Natural killer cell (primary cell): ENCODE data around the gene CDC20. TPM values are rescaled to one million over a fixed set of nuclear protein-coding genes. Genes with fewer than 3 reads are reported as not detected.

Experiments used
- ATAC-seq, 3 donors: fragments of 150-1000 bp in 2 of 3; fragments of 200-7000 bp in 1 of 3; cut with Tn5 transposase; 1 replicate in 1 of 3; 2 replicates in 2 of 3; pipeline ENCODE4 v1.10.0; 2021; ENCODE audit warnings: mild to moderate bottlenecking in 2 of 3, moderate library complexity in 2 of 3
- DNase-seq, 2 donors: peaks; one replicate each; pipeline versions ENCODE4 v3.0.0 to v3.0.0-alpha.2; 2013 to 2021; ENCODE audit warnings: mixed read lengths in 1 of 2
- H3K27ac ChIP-seq: one replicate; pipeline ENCODE4 v1.5.1; 2013; ENCODE audit warnings: mild to moderate bottlenecking, low read length
- H3K27me3 ChIP-seq: one replicate; pipeline ENCODE4 v1.6.1; 2013; ENCODE audit warnings: low read length; ENCODE audit not compliant: control insufficient read depth, insufficient read depth
- H3K36me3 ChIP-seq: one replicate; pipeline ENCODE4 v1.6.1; 2013; ENCODE audit warnings: low read length; ENCODE audit not compliant: control insufficient read depth, insufficient read depth
- H3K4me1 ChIP-seq: one replicate; pipeline ENCODE4 v1.6.1; 2013; ENCODE audit warnings: low read length; ENCODE audit not compliant: control insufficient read depth, insufficient read depth
- H3K4me3 ChIP-seq: one replicate; pipeline ENCODE4 v1.5.1; 2013; ENCODE audit warnings: low read length
- H3K9me3 ChIP-seq: one replicate; pipeline ENCODE4 v1.6.1; 2013; ENCODE audit warnings: low read length; ENCODE audit not compliant: control insufficient read depth, insufficient read depth
- H3K27ac Mint-ChIP-seq, 2 donors: one replicate each; pipeline ENCODE4 v1.8.0; 2022; ENCODE audit warnings: mild to moderate bottlenecking in 2 of 2, mixed read lengths in 2 of 2, moderate library complexity in 1 of 2
- H3K27me3 Mint-ChIP-seq, 2 donors: one replicate each; pipeline ENCODE4 v1.8.0; 2022; ENCODE audit warnings: low read depth in 2 of 2, mixed read lengths in 2 of 2
- H3K36me3 Mint-ChIP-seq: one replicate; pipeline ENCODE4 v1.8.0; 2022; ENCODE audit warnings: mixed read lengths
- H3K4me1 Mint-ChIP-seq, 2 donors: one replicate each; pipeline ENCODE4 v1.8.0; 2022; ENCODE audit warnings: mixed read lengths in 2 of 2
- H3K4me3 Mint-ChIP-seq: one replicate; pipeline ENCODE4 v1.8.0; 2022; ENCODE audit warnings: mild to moderate bottlenecking, moderate library complexity, mixed read lengths
- H3K9me3 Mint-ChIP-seq, 2 donors: one replicate each; pipeline ENCODE4 v1.8.0; 2022; ENCODE audit warnings: mixed read lengths in 2 of 2
- WGBS: methylation state at CpG from one replicate; pipeline ENCODE4 v1.1.7; 2013; ENCODE audit warnings: missing lambda C conversion rate; ENCODE audit not compliant: insufficient coverage; 5-methylcytosine and 5-hydroxymethylcytosine counted together
- intact Hi-C: fragments of 100-400 bp; cut with micrococcal nuclease; formaldehyde crosslinking; loops from one replicate; pipeline ENCODE4 v1.14.2; 2022
- total RNA-seq, 4 donors: library from RNA; stranded (reverse); fragments of 120-200 nt in 1 of 4; gene quantifications; one replicate each; pipeline versions ENCODE4 v1.2.3 to v1.2.4, GENCODE V29; 2013 to 2022
- TF ChIP-seq, protein P1 (sequence below): fragments of 200-600 bp; IDR thresholded peaks from one replicate; pipeline ENCODE4 v1.8.0; 2022; ENCODE audit warnings: antibody characterized with exemption

Gene CDC20
- total RNA-seq, 3 donors from 2014 or later (not counting 1 experiment from before 2014, with no cell fraction given): 0.50 to 2.4 (median 0.96) TPM

DNA sequence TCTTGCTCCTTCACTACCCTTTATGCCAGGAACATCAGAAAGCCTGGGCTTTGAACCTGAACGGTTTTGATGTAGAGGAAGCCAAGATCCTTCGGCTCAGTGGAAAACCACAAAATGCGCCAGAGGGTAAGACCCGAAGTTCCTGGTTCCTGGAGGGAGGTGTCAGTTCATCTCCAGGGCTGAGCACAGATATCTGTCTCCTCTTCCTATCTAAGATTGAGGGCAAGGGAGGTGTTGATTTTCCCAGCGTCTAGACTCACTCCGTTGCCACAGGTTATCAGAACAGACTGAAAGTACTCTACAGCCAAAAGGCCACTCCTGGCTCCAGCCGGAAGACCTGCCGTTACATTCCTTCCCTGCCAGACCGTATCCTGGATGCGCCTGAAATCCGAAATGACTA lies 915 bp downstream of the CDC20 start:
- H3K9me3 Mint-ChIP-seq: no peaks in the 10 kb centered on the region
- no peaks in the 10 kb centered on the region for H3K36me3 Mint-ChIP-seq
- H3K4me3 Mint-ChIP-seq: peak overlapping the region; percentile 92
- H3K4me1 ChIP-seq: peaks cover 24% of the 10 kb centered on the region
- peaks cover 14 to 40% of the 10 kb centered on the region in 2 donors for H3K4me1 Mint-ChIP-seq
- intact Hi-C loops: loop anchor here (2.0 kb wide), 1 partner anchor 133 kb away; no protein-coding TSS in a partner anchor
- H3K4me3 ChIP-seq: no peak overlapping the region
- H3K27ac Mint-ChIP-seq: peak overlapping the region in 1 of 2 donors; percentile 31
- H3K27me3 Mint-ChIP-seq: no peaks in the 10 kb centered on the region
- H3K36me3 ChIP-seq: peaks cover 33% of the 10 kb centered on the region
- DNase-seq (no peak), ATAC-seq (no peak)
- H3K9me3 ChIP-seq: no peaks in the 10 kb centered on the region
- TF ChIP-seq, protein P1, sequence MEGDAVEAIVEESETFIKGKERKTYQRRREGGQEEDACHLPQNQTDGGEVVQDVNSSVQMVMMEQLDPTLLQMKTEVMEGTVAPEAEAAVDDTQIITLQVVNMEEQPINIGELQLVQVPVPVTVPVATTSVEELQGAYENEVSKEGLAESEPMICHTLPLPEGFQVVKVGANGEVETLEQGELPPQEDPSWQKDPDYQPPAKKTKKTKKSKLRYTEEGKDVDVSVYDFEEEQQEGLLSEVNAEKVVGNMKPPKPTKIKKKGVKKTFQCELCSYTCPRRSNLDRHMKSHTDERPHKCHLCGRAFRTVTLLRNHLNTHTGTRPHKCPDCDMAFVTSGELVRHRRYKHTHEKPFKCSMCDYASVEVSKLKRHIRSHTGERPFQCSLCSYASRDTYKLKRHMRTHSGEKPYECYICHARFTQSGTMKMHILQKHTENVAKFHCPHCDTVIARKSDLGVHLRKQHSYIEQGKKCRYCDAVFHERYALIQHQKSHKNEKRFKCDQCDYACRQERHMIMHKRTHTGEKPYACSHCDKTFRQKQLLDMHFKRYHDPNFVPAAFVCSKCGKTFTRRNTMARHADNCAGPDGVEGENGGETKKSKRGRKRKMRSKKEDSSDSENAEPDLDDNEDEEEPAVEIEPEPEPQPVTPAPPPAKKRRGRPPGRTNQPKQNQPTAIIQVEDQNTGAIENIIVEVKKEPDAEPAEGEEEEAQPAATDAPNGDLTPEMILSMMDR: no peak
- no peaks in the 10 kb centered on the region for H3K27me3 ChIP-seq
- WGBS: 61% methylated on average over 11 of the region's 11 CpGs
- no peak overlapping the region for H3K27ac ChIP-seq

DNA sequence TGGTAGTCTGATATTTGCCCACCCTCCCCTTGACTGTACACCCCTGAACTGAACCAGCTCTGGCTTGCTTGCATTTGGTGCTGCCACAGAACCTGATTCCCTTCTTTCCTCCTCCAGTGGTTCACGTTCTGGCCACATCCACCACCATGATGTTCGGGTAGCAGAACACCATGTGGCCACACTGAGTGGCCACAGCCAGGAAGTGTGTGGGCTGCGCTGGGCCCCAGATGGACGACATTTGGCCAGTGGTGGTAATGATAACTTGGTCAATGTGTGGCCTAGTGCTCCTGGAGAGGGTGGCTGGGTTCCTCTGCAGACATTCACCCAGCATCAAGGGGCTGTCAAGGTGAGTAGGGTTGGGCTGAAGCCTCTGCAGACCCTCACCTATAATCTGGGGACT lies 1.8 kb downstream of the CDC20 start:
- Mint-ChIP-seq H3K4me1 (peaks cover 23 to 48% of the 10 kb centered on the region in 2 donors), H3K36me3 (no peaks in the 10 kb centered on the region), H3K4me3 (peak overlapping the region; percentile 47), H3K9me3 (no peaks in the 10 kb centered on the region), H3K27me3 (no peaks in the 10 kb centered on the region), H3K27ac (no peak overlapping the region)
- ATAC-seq (no peak), DNase-seq (no peak)
- Histone ChIP-seq H3K27me3 (no peaks in the 10 kb centered on the region), H3K9me3 (no peaks in the 10 kb centered on the region), H3K4me3 (no peak overlapping the region), H3K4me1 (peaks cover 24% of the 10 kb centered on the region), H3K27ac (no peak overlapping the region), H3K36me3 (peaks cover 41% of the 10 kb centered on the region)
- TF ChIP-seq, protein P1: no peak
- WGBS: 36% methylated on average over 4 of the region's 4 CpGs
- intact Hi-C loops: no loop called here

DNA sequence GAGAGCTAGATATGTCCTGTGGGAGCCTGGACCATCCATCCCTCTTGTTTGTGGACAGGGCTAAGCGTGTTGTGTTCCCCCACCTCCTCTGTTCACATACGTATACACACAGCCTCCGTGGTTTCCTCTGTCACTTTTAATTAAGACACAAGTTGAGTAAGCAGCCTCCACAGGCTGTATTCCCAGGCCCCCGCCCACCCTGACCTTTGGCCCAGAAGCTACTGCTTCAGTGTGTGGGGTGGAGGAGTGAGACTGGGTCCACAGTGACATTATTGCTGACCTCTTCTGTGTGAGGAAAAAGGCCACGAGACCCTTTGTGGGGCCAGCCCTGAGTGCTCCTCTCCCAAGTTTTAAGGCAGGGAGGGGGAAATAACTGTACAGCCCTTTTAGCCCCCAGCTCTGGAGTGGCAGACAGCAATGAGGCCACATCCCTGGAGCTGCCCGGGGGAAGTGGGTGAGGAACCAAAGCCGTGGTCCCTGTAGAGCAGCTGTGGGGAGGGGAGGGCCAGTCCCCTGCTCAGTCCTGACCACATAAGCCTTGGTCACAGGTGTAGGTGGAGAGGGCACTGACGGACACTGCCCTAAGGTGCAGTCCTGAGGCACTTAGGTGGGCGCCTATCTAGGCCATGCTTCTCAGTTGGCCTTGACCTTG lies 4.6 kb downstream of the CDC20 start:
- H3K9me3 ChIP-seq: no peaks in the 10 kb centered on the region
- Mint-ChIP-seq H3K27me3 (no peaks in the 10 kb centered on the region), H3K36me3 (no peaks in the 10 kb centered on the region), H3K4me3 (no peak overlapping the region), H3K27ac (peak overlapping the region; percentile 41 to 57), H3K4me1 (peaks cover 29 to 61% of the 10 kb centered on the region in 2 donors), H3K9me3 (no peaks in the 10 kb centered on the region)
- intact Hi-C loops: no loop called here
- H3K36me3 ChIP-seq: peaks cover 41% of the 10 kb centered on the region
- TF ChIP-seq, protein P1: no peak
- peaks cover 36% of the 10 kb centered on the region for H3K4me1 ChIP-seq
- no peaks in the 10 kb centered on the region for H3K27me3 ChIP-seq
- no peak overlapping the region for H3K4me3 ChIP-seq
- 74% methylated on average over 9 of the region's 9 CpGs for WGBS
- ATAC-seq (no peak), DNase-seq (no peak)
- H3K27ac ChIP-seq: no peak overlapping the region
